ENCODE measurements around the gene SLC17A3. TPM values are rescaled to one million over a fixed set of nuclear protein-coding genes. Genes with fewer than 3 reads are reported as not detected.

Gene SLC17A3
- total and polyA plus RNA-seq, 10 of the 15 experiments (the other 5 are each of a cell fraction or from before 2014, with no cell fraction given): not detected

DNA sequence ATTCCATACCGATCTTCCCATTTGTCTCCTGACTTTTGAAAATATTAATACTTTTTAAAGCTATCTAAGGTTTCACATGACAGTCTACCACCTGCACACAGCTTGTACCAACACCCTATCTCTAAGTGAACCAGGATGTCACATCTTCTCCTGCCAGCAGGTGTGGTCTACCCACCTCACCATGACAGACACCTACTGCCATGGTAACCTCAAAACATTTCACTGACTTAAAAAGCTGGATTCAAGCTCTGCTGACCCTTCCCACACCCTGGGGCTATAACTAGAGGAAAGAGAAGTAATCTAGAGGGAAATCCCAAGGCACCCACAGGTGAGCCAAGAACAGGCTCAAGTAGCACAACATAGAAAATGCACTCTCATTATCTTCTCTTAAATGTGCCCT is 1.2 kb downstream of the SLC17A3 start:
- intact Hi-C loops (cut with micrococcal nuclease; ENCODE audit: unreplicated experiment): no loop called here

More for the DNA sequence above, 1.2 kb downstream of the SLC17A3 start:
- no peak for TF ChIP-seq EZH2 (IDR thresholded peaks at IDR 0.05; ENCODE audit: borderline replicate concordance, control insufficient read depth, low read depth, low read length)
- TF ChIP-seq GATAD2B (conservative IDR thresholded peaks at IDR 0.05; ENCODE audit: low read depth): no peak
- TF ChIP-seq CBFB (IDR thresholded peaks at IDR 0.05; ENCODE audit: low read depth): no peak
- no peak for TF ChIP-seq CEBPB (IDR thresholded peaks at IDR 0.05; ENCODE audit: borderline replicate concordance in 1 of 2, low read depth in 2 of 2, low read length in 2 of 2)
- no peak for TF ChIP-seq ZNF384 (IDR thresholded peaks at IDR 0.05; ENCODE audit: borderline replicate concordance, low read depth, low read length)
- TF ChIP-seq, protein P1, sequence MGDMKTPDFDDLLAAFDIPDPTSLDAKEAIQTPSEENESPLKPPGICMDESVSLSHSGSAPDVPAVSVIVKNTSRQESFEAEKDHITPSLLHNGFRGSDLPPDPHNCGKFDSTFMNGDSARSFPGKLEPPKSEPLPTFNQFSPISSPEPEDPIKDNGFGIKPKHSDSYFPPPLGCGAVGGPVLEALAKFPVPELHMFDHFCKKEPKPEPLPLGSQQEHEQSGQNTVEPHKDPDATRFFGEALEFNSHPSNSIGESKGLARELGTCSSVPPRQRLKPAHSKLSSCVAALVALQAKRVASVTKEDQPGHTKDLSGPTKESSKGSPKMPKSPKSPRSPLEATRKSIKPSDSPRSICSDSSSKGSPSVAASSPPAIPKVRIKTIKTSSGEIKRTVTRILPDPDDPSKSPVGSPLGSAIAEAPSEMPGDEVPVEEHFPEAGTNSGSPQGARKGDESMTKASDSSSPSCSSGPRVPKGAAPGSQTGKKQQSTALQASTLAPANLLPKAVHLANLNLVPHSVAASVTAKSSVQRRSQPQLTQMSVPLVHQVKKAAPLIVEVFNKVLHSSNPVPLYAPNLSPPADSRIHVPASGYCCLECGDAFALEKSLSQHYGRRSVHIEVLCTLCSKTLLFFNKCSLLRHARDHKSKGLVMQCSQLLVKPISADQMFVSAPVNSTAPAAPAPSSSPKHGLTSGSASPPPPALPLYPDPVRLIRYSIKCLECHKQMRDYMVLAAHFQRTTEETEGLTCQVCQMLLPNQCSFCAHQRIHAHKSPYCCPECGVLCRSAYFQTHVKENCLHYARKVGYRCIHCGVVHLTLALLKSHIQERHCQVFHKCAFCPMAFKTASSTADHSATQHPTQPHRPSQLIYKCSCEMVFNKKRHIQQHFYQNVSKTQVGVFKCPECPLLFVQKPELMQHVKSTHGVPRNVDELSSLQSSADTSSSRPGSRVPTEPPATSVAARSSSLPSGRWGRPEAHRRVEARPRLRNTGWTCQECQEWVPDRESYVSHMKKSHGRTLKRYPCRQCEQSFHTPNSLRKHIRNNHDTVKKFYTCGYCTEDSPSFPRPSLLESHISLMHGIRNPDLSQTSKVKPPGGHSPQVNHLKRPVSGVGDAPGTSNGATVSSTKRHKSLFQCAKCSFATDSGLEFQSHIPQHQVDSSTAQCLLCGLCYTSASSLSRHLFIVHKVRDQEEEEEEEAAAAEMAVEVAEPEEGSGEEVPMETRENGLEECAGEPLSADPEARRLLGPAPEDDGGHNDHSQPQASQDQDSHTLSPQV (IDR thresholded peaks at IDR 0.05): no peak
- TF ChIP-seq, protein P2, sequence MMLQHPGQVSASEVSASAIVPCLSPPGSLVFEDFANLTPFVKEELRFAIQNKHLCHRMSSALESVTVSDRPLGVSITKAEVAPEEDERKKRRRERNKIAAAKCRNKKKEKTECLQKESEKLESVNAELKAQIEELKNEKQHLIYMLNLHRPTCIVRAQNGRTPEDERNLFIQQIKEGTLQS (IDR thresholded peaks at IDR 0.05; ENCODE audit: borderline replicate concordance, extremely low read depth, low read depth, low read length): no peak
- Histone ChIP-seq H3K4me2 (ENCODE audit: control insufficient read depth, insufficient read depth) (no peak overlapping the region), H3K4me1 (ENCODE audit: control insufficient read depth, insufficient read depth, low read length) (no peaks in the 10 kb centered on the region), H4K20me1 (ENCODE audit: control insufficient read depth, insufficient read depth) (no peaks in the 10 kb centered on the region), H2AFZ (ENCODE audit: control insufficient read depth, low read depth, low read length) (no peak overlapping the region), H3K9ac (ENCODE audit: control insufficient read depth, insufficient read depth, low read length) (no peak overlapping the region), H3K27ac (ENCODE audit: control insufficient read depth, insufficient read depth) (no peak overlapping the region), H3K27me3 (replicated peaks in 1 of 2; ENCODE audit: control insufficient read depth in 2 of 2, insufficient read depth in 2 of 2, low read length in 1 of 2) (0 out of 4 replicates have a peak, but pooled peaks cover 0 to 3% of the 10 kb centered on the region in 2 experiments), H3K4me3 (no peak overlapping the region), H3K9me3 (replicated peaks; ENCODE audit: control insufficient read depth, insufficient read depth, low read length) (no peaks in the 10 kb centered on the region), H3K36me3 (ENCODE audit: control insufficient read depth in 2 of 2, insufficient read depth in 2 of 2, low read length in 1 of 2) (no peaks in the 10 kb centered on the region), H3K79me2 (ENCODE audit: control insufficient read depth, insufficient read depth, low read length) (no peaks in the 10 kb centered on the region)
- WGBS (ENCODE audit: insufficient coverage, insufficient replicate concordance, low lambda C conversion rate, missing lambda C conversion rate): 0% methylated on average over 1 of the region's 1 CpG
- ChIA-PET SMC1A (ENCODE audit: uncharacterized antibody, unreplicated experiment) (interaction anchor here (1.3 kb wide), 1 partner anchor 14 kb away, joined by 3 read pairs; no protein-coding TSS in a partner anchor), RAD21 (ENCODE audit: unreplicated experiment) (no interaction called here), POLR2A (interaction anchor here (0.6 kb wide), 1 partner anchor 1996 kb away, joined by 3 read pairs; no protein-coding TSS in a partner anchor), CTCF (interaction anchor here (0.5 kb wide), 1 partner anchor 151 kb away, joined by 3 read pairs; no protein-coding TSS in a partner anchor)
- FAIRE-seq: no peak
- ATAC-seq: no peak
- no TSS peak for BruUV-seq (replicated peaks)
- no peak for DNase-seq (ENCODE audit: low read depth, low spot score)
- in situ Hi-C loops (cut with MboI): no loop called here
